Psoas muscle (tissue), 8 donors: ENCODE results near the gene YWHAH. TPM values are rescaled to one million over a fixed set of nuclear protein-coding genes. Genes with fewer than 3 reads are reported as not detected.

Source experiments
- ATAC-seq, 4 donors: fragments of 200-7000 bp; cut with Tn5 transposase; one replicate each; pipeline ENCODE4 v1.9.1; 2020; ENCODE audit warnings: moderate library complexity in 3 of 4, mild to moderate bottlenecking in 2 of 4
- DNase-seq, 2 donors: peaks; one replicate each; pipeline ENCODE4 v3.0.0-alpha.2; 2020
- H3K27ac ChIP-seq: fragments of 200-600 bp; one replicate; pipeline ENCODE4 v1.8.0; 2022
- H3K27me3 ChIP-seq, 3 donors: fragments of 200-600 bp in 1 of 3; one replicate each; pipeline versions ENCODE4 v1.6.1 to v1.8.0; 2013 to 2022; ENCODE audit warnings: low read length in 2 of 3, mild to moderate bottlenecking in 2 of 3, moderate library complexity in 1 of 3; ENCODE audit not compliant: insufficient read depth in 3 of 3
- H3K36me3 ChIP-seq, 2 donors: fragments of 200-600 bp in 1 of 2; one replicate each; pipeline versions ENCODE4 v1.6.1 to v1.8.0; 2013 to 2022; ENCODE audit warnings: low read depth in 1 of 2, mild to moderate bottlenecking in 1 of 2, moderate library complexity in 1 of 2; ENCODE audit not compliant: insufficient read depth in 1 of 2
- H3K4me1 ChIP-seq: fragments of 200-600 bp; one replicate; pipeline ENCODE4 v1.8.0; 2022
- H3K4me3 ChIP-seq: fragments of 200-600 bp; one replicate; pipeline ENCODE4 v1.8.0; 2022; ENCODE audit warnings: mild to moderate bottlenecking
- H3K9me3 ChIP-seq: fragments of 200-600 bp; one replicate; pipeline ENCODE4 v1.8.0; 2022
- CTCF ChIP-seq: fragments of 200-600 bp; IDR thresholded peaks from one replicate; pipeline ENCODE4 v1.8.0; 2022; ENCODE audit warnings: antibody characterized with exemption
- WGBS, 3 donors: extraction: QIAGEN DNeasy Blood & Tissue Kit; methylation state at CpG; one replicate each; pipeline versions ENCODE4 v1.1.6 to v1.1.7; 2013; 5-methylcytosine and 5-hydroxymethylcytosine counted together
- intact Hi-C, 2 donors: fragments of 100-400 bp; cut with DNase I; formaldehyde crosslinking; loops; one replicate each; pipeline versions ENCODE4 v1.11.0 to v1.14.2; 2022
- polyA plus RNA-seq, 3 donors: library from polyadenylated mRNA; stranded (reverse); fragments of 200-250 nt; gene quantifications; one replicate each; pipeline ENCODE4 v1.2.3, GENCODE V29; 2013
- total RNA-seq, 4 donors: library from RNA; stranded (reverse); fragmentation: NEBNext Ultra II Directional in 2 of 4; extraction: Animal tissue kit (Norgen Biotek cat#: 25700) in 2 of 4; gene quantifications; one replicate each; pipeline versions ENCODE4 v1.2.1 to v1.2.4, GENCODE V29; 2021 to 2023
- donor health status: healthy with polysubstance abuse.
- donor health status: DM: no; HTN: no; CAD: no; lungs with moderate emphysema.
- donor health status: Bipolar disorder and iron deficiency.
- donor health status: healthy.
- donor health status: DM: yes; HTN: yes; CAD: no.
- donor health status: DM: no; HTN: no; CAD: no.
- donor health status: DM: no; HTN: no; CAD: no.
- donor health status: DM: yes; HTN: yes; CAD: no.

The YWHAH gene
- total and polyA plus RNA-seq, 7 donors: 47.8 to 133 (median 53.4) TPM

- peaks cover 17% of the 10 kb centered on the region for H3K4me1 ChIP-seq
- H3K27me3 ChIP-seq: no peaks in the 10 kb centered on the region
- no peak for DNase-seq
- no peak overlapping the region for H3K4me3 ChIP-seq
- no peak for TF ChIP-seq CTCF
- peaks cover 12 to 30% of the 10 kb centered on the region in 2 donors for H3K36me3 ChIP-seq
- ATAC-seq: no peak
- H3K9me3 ChIP-seq: no peaks in the 10 kb centered on the region
- 91 to 93% (median 92%) methylated on average over 9 of the region's 9 CpGs for WGBS, 3 donors
- no peak overlapping the region for H3K27ac ChIP-seq
- intact Hi-C loops: no loop called here
These were observed 13.7 kb downstream of the YWHAH start for GRCh38 chr22:31957970-31958594.

- TF ChIP-seq CTCF: no peak
- ATAC-seq: no peak
- Histone ChIP-seq H3K27ac (no peak overlapping the region), H3K9me3 (no peaks in the 10 kb centered on the region), H3K4me3 (no peak overlapping the region), H3K27me3 (no peaks in the 10 kb centered on the region), H3K36me3 (peaks cover 12 to 30% of the 10 kb centered on the region in 2 donors), H3K4me1 (peaks cover 10% of the 10 kb centered on the region)
- WGBS, 3 donors: 83 to 94% (median 87%) methylated on average over 12 of the region's 12 CpGs
- no peak for DNase-seq
- intact Hi-C loops: no loop called here
These were observed 14.4 kb downstream of the YWHAH start for GRCh38 chr22:31958625-31959239.

- no peaks in the 10 kb centered on the region for H3K9me3 ChIP-seq
- H3K4me1 ChIP-seq: no peaks in the 10 kb centered on the region
- DNase-seq (no peak), ATAC-seq (no peak)
- peaks cover 12 to 28% of the 10 kb centered on the region in 2 donors for H3K36me3 ChIP-seq
- intact Hi-C loops: no loop called here
- no peaks in the 10 kb centered on the region for H3K27me3 ChIP-seq
- TF ChIP-seq CTCF: no peak
- 41 to 52% (median 46%) methylated on average over 5 of the region's 5 CpGs for WGBS, 3 donors
- H3K4me3 ChIP-seq: no peak overlapping the region
- H3K27ac ChIP-seq: no peak overlapping the region
These were observed 16.4 kb downstream of the YWHAH start for GRCh38 chr22:31960767-31961166.

- H3K27ac ChIP-seq: no peak overlapping the region
- no peak for ATAC-seq
- 75 to 78% (median 75%) methylated on average over 12 of the region's 12 CpGs for WGBS, 3 donors
These were observed 18.2 kb downstream of the YWHAH start for GRCh38 chr22:31962387-31963125.

More at GRCh38 chr22:31962387-31963125, 18.2 kb downstream of the YWHAH start:
- TF ChIP-seq CTCF: no peak
- no peaks in the 10 kb centered on the region for H3K27me3 ChIP-seq
- DNase-seq: no peak
- H3K9me3 ChIP-seq: no peaks in the 10 kb centered on the region
- intact Hi-C loops: no loop called here
- peaks cover 0 to 10% of the 10 kb centered on the region in 2 donors for H3K36me3 ChIP-seq
- H3K4me1 ChIP-seq: no peaks in the 10 kb centered on the region
- H3K4me3 ChIP-seq: no peak overlapping the region
